Loucy (cell line): ENCODE measurements around the gene OR13C5.
"Not testable (repeated sequence)": the region's sequence is repeated elsewhere in the genome, so short reads cannot be mapped to it uniquely, and the experiment has no call there.

Experiments used
- H2AFZ ChIP-seq: fragments of 200-600 bp; sonication (generic); 2 replicates; pipeline ENCODE4 v1.6.0; 2016; ENCODE audit warnings: antibody characterized with exemption, mild to moderate bottlenecking, low read length, moderate library complexity
- H3F3A ChIP-seq: fragments of 200-600 bp; 2 replicates; pipeline ENCODE4 v1.6.0; 2016; ENCODE audit warnings: antibody characterized with exemption, low read depth, mild to moderate bottlenecking
- H3K27me3 ChIP-seq: fragments of 200-600 bp; sonication (generic); 2 replicates; pipeline ENCODE4 v1.6.1; 2014; ENCODE audit warnings: low read length, mild to moderate bottlenecking; ENCODE audit not compliant: insufficient read depth, poor library complexity, severe bottlenecking
- H3K36me3 ChIP-seq: fragments of 200-600 bp; sonication (generic); 2 replicates; pipeline ENCODE4 v1.6.1; 2016; ENCODE audit warnings: low read length; ENCODE audit not compliant: insufficient read depth
- H3K4me1 ChIP-seq: fragments of 200-600 bp; sonication (generic); 2 replicates; pipeline ENCODE4 v1.5.1; 2014; ENCODE audit warnings: low read length, mild to moderate bottlenecking; ENCODE audit not compliant: insufficient read depth, poor library complexity, severe bottlenecking
- H3K4me2 ChIP-seq: fragments of 200-600 bp; sonication (generic); 2 replicates; pipeline ENCODE4 v1.6.0; 2014; ENCODE audit warnings: antibody characterized with exemption, low read length, low read depth, mild to moderate bottlenecking; ENCODE audit not compliant: poor library complexity, severe bottlenecking
- H3K4me3 ChIP-seq: fragments of 200-600 bp; sonication (generic); 2 replicates; pipeline ENCODE4 v1.5.1; 2014; ENCODE audit warnings: low read length, mild to moderate bottlenecking, mixed read lengths; ENCODE audit not compliant: poor library complexity, severe bottlenecking
- H3K79me2 ChIP-seq: fragments of 200-600 bp; sonication (generic); 2 replicates; pipeline ENCODE4 v1.6.1; 2014; ENCODE audit warnings: low read length; ENCODE audit not compliant: insufficient read depth
- H3K9ac ChIP-seq: fragments of 200-600 bp; sonication (generic); 2 replicates; pipeline ENCODE4 v1.6.0; 2014; ENCODE audit warnings: mild to moderate bottlenecking, low read depth, low read length, moderate library complexity; ENCODE audit not compliant: poor library complexity, severe bottlenecking
- H3K9me2 ChIP-seq: fragments of 200-600 bp; sonication (generic); replicated peaks from 2 replicates; pipeline ENCODE4 v1.6.1; 2016; ENCODE audit warnings: low read depth, low read length, mixed read lengths
- H3K9me3 ChIP-seq: fragments of 200-600 bp; sonication (generic); 2 replicates; pipeline ENCODE4 v1.6.1; 2014; ENCODE audit warnings: mild to moderate bottlenecking, antibody characterized with exemption, low read length, low read depth; ENCODE audit not compliant: insufficient read depth
- H4K20me1 ChIP-seq: fragments of 200-600 bp; sonication (generic); 2 replicates; pipeline ENCODE4 v1.6.0; 2014; ENCODE audit warnings: antibody characterized with exemption, low read length, mild to moderate bottlenecking; ENCODE audit not compliant: insufficient read depth, poor library complexity, severe bottlenecking
- EZH2phosphoT487 ChIP-seq: fragments of 200-600 bp; IDR thresholded peaks from 2 replicates; pipeline ENCODE4 v1.6.1; 2018; ENCODE audit warnings: antibody characterized with exemption, mild to moderate bottlenecking, moderate library complexity, borderline replicate concordance
- TF ChIP-seq, protein P1 (sequence below): fragments of 200-600 bp; sonication (generic); conservative IDR thresholded peaks from 2 replicates; pipeline ENCODE4 v1.5.1; 2014; ENCODE audit warnings: mild to moderate bottlenecking, antibody characterized with exemption, low read length

The OR13C5 gene, protein sequence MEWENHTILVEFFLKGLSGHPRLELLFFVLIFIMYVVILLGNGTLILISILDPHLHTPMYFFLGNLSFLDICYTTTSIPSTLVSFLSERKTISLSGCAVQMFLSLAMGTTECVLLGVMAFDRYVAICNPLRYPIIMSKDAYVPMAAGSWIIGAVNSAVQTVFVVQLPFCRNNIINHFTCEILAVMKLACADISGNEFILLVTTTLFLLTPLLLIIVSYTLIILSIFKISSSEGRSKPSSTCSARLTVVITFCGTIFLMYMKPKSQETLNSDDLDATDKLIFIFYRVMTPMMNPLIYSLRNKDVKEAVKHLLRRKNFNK

DNA sequence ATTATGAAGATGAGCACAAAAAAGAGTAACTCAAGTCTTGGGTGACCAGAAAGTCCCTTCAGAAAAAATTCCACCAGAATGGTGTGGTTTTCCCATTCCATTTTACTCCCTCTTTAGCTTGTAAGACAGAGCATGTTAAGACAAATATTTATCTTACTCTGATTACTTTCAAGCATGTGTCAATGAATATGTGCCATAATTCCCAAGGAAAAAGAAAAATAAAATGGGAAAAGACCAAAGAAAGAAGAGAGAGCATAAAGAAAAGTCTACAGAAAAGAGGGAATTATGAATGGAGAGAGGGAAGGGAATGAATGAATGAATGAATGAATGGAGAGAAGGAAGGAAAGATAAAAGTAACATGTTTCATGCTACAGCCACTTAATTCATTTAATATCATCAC is at the start of gene OR13C5:
Gene OR13C5, minus strand, starts transcription at position 101 of the 400 bp plus-strand sequence. Its CDS starts 0 bp downstream, at position 101.
- H3K4me1 ChIP-seq, H3K27me3 ChIP-seq, H3K79me2 ChIP-seq, H3K9ac ChIP-seq, H3K9me3 ChIP-seq, H3F3A ChIP-seq, H3K4me3 ChIP-seq, H4K20me1 ChIP-seq, H2AFZ ChIP-seq, H3K36me3 ChIP-seq, H3K9me2 ChIP-seq, H3K4me2 ChIP-seq: not testable (repeated sequence)

DNA sequence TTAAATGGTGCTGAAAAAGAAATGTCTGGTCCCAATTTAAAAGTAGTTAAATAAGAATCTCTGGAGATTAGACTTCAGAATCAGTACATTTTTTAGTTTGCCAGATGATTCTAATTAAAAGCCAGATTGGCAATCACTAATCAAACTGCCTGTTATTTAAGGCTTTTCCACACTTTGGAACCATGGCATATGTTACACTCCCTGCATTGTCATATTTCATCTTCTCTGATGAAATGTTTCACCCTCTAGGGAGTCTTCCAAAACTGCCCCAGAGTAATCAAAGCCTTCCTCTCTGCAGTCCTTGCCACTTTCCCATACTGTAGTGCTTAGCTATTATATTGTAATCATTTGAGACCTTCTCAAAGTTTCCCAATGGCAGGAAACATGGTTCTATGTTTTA is 36.2 kb upstream of the OR13C5 start:
- no peaks in the 10 kb centered on the region for H3K36me3 ChIP-seq
- no peak for TF ChIP-seq EZH2phosphoT487
- TF ChIP-seq, protein P1, sequence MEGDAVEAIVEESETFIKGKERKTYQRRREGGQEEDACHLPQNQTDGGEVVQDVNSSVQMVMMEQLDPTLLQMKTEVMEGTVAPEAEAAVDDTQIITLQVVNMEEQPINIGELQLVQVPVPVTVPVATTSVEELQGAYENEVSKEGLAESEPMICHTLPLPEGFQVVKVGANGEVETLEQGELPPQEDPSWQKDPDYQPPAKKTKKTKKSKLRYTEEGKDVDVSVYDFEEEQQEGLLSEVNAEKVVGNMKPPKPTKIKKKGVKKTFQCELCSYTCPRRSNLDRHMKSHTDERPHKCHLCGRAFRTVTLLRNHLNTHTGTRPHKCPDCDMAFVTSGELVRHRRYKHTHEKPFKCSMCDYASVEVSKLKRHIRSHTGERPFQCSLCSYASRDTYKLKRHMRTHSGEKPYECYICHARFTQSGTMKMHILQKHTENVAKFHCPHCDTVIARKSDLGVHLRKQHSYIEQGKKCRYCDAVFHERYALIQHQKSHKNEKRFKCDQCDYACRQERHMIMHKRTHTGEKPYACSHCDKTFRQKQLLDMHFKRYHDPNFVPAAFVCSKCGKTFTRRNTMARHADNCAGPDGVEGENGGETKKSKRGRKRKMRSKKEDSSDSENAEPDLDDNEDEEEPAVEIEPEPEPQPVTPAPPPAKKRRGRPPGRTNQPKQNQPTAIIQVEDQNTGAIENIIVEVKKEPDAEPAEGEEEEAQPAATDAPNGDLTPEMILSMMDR: no peak
- no peaks in the 10 kb centered on the region for H3K9me3 ChIP-seq
- no peak overlapping the region for H2AFZ ChIP-seq
- no peaks in the 10 kb centered on the region for H4K20me1 ChIP-seq
- H3K4me1 ChIP-seq: no peaks in the 10 kb centered on the region
- H3K4me3 ChIP-seq: no peak overlapping the region
- H3K79me2 ChIP-seq: no peaks in the 10 kb centered on the region
- H3K9ac ChIP-seq: no peak overlapping the region
- H3K9me2 ChIP-seq: no peaks in the 10 kb centered on the region
- no peak overlapping the region for H3K4me2 ChIP-seq
- H3K27me3 ChIP-seq: no peaks in the 10 kb centered on the region
- no peaks in the 10 kb centered on the region for H3F3A ChIP-seq

DNA sequence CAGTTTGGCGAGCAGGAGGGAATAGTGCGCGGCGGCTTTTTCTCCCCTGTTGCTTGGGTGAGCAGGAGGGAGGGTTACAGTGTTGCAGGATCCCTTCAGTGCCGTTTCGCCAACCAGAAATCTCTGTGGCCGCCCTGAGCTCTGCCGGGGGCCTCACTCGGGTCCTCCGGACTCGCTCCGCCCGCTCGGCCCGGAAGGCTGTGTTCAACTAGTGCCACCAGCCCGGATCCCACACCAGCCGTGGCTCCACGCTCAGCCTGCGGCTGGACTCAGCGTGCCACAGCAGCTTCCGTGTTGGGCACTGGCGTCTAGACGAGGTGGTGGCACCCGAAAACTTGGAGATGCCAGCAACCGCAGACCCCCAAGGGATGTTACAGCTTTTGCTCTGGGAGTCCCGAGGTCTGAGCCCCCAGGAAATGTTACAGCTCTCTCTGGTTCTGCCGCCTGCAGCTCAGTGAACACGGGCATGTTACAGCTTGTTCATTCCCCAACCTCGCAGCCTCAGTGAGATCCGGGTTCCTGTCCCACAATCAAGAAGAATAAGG is 34.8 kb upstream of the OR13C5 start:
- Histone ChIP-seq H3K4me3 (no peak overlapping the region), H3K9me3 (no peaks in the 10 kb centered on the region), H3K36me3 (no peaks in the 10 kb centered on the region), H3F3A (no peaks in the 10 kb centered on the region), H3K27me3 (no peaks in the 10 kb centered on the region), H3K9ac (no peak overlapping the region), H3K79me2 (no peaks in the 10 kb centered on the region), H3K9me2 (no peaks in the 10 kb centered on the region), H4K20me1 (no peaks in the 10 kb centered on the region), H3K4me1 (no peaks in the 10 kb centered on the region), H3K4me2 (no peak overlapping the region), H2AFZ (no peak overlapping the region)
- no peak for TF ChIP-seq EZH2phosphoT487
- TF ChIP-seq, protein P1: no peak

DNA sequence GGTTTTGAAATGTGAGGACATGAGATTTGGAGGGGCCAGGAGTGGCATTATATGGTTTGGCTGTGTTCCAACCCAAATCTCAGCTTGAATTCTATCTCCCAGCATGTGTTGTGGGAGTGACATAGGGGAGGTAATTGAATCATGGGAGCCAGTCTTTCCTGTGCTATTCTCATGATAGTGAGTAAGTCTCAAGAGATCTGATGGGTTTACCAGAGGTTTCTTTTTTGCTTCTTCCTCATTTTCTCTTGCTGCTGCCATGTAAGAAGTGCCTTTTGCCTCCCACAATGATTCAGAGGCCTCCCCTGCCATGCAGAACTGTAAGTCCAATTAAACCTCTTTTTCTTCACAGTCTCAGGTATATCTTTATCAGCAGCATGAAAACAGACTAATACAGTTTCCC is 26.8 kb upstream of the OR13C5 start:
- H3F3A ChIP-seq, H3K36me3 ChIP-seq, H3K4me3 ChIP-seq, H3K27me3 ChIP-seq, H2AFZ ChIP-seq, H3K9ac ChIP-seq, H4K20me1 ChIP-seq, H3K4me2 ChIP-seq, H3K4me1 ChIP-seq, H3K9me3 ChIP-seq, H3K79me2 ChIP-seq, H3K9me2 ChIP-seq: not testable (repeated sequence)
